AG09319 (cell line): Measurements from ENCODE around the gene ZNF778.

ENCODE experiments used
- DNase-seq: peaks from one replicate; pipeline ENCODE4 v3.0.0-alpha.2; 2010; ENCODE audit warnings: low read depth; ENCODE audit errors: extremely low read depth
- TF ChIP-seq, protein P1 (sequence below): IDR thresholded peaks from 2 replicates; pipeline ENCODE4 v1.5.1; 2011; ENCODE audit warnings: low read depth, mild to moderate bottlenecking, inconsistent platforms, low read length, moderate library complexity

Gene ZNF778

DNA sequence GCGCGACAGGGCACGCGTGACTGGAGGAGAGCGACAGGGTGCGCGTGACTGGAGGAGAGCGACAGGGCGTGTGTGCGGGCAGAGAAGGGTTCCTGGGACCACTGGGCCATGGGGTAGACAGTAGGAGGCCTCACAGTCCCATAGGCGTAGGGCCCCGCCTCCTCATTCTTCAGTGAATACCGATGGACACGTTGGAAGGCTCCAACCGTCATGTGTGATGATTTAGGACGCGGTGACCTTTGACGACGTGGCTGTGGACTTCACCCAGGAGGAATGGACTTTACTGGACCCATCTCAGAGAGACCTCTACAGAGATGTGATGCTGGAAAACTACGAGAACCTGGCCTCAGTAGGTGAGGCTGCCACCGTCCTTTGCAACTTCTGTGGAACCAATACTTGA is 5.4 kb downstream of the ZNF778 start:
- no peak for DNase-seq
- TF ChIP-seq, protein P1, sequence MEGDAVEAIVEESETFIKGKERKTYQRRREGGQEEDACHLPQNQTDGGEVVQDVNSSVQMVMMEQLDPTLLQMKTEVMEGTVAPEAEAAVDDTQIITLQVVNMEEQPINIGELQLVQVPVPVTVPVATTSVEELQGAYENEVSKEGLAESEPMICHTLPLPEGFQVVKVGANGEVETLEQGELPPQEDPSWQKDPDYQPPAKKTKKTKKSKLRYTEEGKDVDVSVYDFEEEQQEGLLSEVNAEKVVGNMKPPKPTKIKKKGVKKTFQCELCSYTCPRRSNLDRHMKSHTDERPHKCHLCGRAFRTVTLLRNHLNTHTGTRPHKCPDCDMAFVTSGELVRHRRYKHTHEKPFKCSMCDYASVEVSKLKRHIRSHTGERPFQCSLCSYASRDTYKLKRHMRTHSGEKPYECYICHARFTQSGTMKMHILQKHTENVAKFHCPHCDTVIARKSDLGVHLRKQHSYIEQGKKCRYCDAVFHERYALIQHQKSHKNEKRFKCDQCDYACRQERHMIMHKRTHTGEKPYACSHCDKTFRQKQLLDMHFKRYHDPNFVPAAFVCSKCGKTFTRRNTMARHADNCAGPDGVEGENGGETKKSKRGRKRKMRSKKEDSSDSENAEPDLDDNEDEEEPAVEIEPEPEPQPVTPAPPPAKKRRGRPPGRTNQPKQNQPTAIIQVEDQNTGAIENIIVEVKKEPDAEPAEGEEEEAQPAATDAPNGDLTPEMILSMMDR: no peak

DNA sequence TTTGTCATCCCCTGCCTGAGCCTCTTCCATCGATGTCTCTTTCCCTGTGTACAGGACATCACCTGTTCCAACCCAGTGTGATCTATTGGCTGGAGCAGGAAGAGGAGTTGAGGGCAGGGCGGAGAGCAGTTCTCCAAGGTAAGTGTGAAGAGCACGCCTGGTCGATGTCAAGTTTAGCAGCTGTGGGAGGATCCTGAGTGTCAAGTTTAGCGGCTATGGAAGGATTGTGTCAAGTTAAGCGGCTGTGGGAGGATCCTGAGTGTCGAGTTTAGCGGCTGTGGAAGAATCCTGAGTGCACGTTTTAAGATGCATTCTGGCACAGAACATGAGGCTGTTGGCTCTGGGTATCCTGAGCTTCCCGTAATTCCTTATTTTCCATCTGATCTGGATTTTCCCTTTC is 7.2 kb downstream of the ZNF778 start:
- no peak for DNase-seq

GRCh38 chr16:89230255-89230654 is 12.8 kb downstream of the ZNF778 start:
- TF ChIP-seq, protein P1: no peak
- no peak for DNase-seq

More for the DNA sequence above, 7.2 kb downstream of the ZNF778 start:
- TF ChIP-seq, protein P1: no peak

GRCh38 chr16:89232107-89232506 is 14.6 kb downstream of the ZNF778 start:
- DNase-seq: no peak
- TF ChIP-seq, protein P1: no peak

DNA sequence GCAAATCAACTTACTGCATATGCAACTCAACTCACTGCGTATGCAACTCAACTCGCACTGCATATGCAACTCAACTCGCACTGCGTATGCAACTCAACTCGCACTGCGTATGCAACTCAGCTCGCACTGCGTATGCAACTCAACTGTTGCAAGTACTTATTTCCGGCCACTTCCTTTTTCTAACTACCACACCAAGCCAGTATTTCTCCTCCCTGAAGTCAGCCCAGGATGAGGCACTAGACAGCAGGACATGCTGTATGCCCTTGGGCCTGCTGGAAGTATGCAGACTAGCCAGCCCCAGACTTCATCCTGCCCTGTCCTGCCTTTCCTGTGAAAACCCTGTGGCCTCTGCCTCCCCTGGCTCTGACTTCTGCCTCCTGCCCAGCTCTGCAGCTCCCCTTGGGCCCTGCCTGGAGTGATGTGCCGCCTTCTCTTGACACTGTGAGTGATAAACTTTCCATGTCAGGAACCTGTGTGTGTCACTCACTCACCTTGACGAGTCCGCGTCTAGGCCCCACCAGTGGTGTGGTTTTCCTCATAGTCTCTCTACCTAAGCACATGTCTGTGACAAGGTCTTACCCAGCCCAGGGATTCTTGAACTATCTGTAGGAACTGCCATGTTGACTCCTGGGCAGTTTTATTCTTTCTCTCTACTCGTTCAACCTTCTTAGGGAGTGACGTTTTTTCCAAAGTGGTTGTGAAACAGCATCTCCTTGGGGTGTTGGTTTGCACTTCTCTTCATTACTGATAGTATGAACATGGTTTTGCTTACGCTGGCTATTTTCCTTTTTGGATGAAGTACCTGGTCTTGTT is 16.4 kb downstream of the ZNF778 start:
- TF ChIP-seq, protein P1: no peak
- no peak for DNase-seq

DNA sequence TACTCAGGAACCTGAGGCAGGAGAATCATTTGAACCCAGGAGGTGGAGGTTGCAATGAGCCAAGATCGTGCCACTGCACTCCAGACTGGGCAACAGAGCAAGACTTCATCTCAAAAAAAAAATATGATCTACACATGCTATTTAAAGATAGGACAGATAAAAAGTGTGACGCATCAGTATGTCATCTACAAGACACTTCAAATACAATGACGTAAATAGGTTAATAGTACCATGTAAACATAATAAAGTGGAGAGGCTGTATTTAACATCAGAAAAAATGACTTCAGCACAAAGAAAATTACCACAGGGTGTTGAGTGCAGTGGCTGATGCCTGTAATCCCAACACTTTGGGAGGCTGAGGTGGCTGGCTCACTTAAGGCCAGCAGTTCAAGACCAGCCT is 20.2 kb downstream of the ZNF778 start:
- DNase-seq: no peak
- TF ChIP-seq, protein P1: no peak

- peak; percentile 54 for DNase-seq
- TF ChIP-seq, protein P1: no peak
These were observed 23.9 kb downstream of the ZNF778 start for GRCh38 chr16:89241187-89242007.
